Osteoblast (primary cell): Measurements from ENCODE around the gene TMTC1. TPM values are rescaled to one million over a fixed set of nuclear protein-coding genes. Genes with fewer than 3 reads are reported as not detected.

Source experiments
- DNase-seq: peaks from one replicate; pipeline ENCODE4 v3.0.0; 2011; ENCODE audit warnings: low spot score, mixed read lengths; ENCODE audit not compliant: insufficient read length; ENCODE audit errors: missing footprints
- H2AFZ ChIP-seq: 2 replicates; pipeline ENCODE4 v1.6.0; 2011; ENCODE audit warnings: mild to moderate bottlenecking, low read length
- H3K27ac ChIP-seq: 2 replicates; pipeline ENCODE4 v1.5.1; 2011; ENCODE audit warnings: mild to moderate bottlenecking, low read depth, low read length, moderate library complexity
- H3K27me3 ChIP-seq: 2 replicates; pipeline ENCODE4 v1.6.0; 2012; ENCODE audit warnings: mild to moderate bottlenecking, control low read depth, inconsistent platforms, low read length, moderate library complexity; ENCODE audit not compliant: insufficient read depth
- H3K36me3 ChIP-seq: 2 replicates; pipeline ENCODE4 v1.5.1; 2011; ENCODE audit warnings: mild to moderate bottlenecking, low read length, control low read depth, moderate library complexity; ENCODE audit not compliant: insufficient read depth
- H3K4me1 ChIP-seq: 2 replicates; pipeline ENCODE4 v1.5.1; 2011; ENCODE audit warnings: mild to moderate bottlenecking, low read length, control low read depth, moderate library complexity; ENCODE audit not compliant: insufficient read depth
- H3K4me2 ChIP-seq: 2 replicates; pipeline ENCODE4 v1.6.0; 2011; ENCODE audit warnings: mild to moderate bottlenecking, low read length; ENCODE audit not compliant: insufficient read depth
- H3K4me3 ChIP-seq: fragments of 200-600 bp; sonication (generic); 3 replicates; pipeline ENCODE4 v1.5.1; 2012; ENCODE audit warnings: mild to moderate bottlenecking, low read length, inconsistent platforms; ENCODE audit not compliant: insufficient read depth
- H3K79me2 ChIP-seq: 2 replicates; pipeline ENCODE4 v1.6.0; 2012; ENCODE audit warnings: mild to moderate bottlenecking, low read length, control low read depth, inconsistent platforms; ENCODE audit not compliant: insufficient read depth
- H3K9me3 ChIP-seq: 2 replicates; pipeline ENCODE4 v1.5.1; 2011; ENCODE audit warnings: low read depth, low read length, control low read depth
- H4K20me1 ChIP-seq: 2 replicates; pipeline ENCODE4 v1.6.0; 2012; ENCODE audit warnings: mild to moderate bottlenecking, low read length, control low read depth; ENCODE audit not compliant: insufficient read depth
- total RNA-seq: library from RNA; depleted of rRNA; stranded (reverse); fragments of >200 nt; gene quantifications from 2 replicates; pipeline ENCODE4 v1.2.3, GENCODE V29; 2012
- TF ChIP-seq, protein P1 (sequence below): IDR thresholded peaks from 2 replicates; pipeline ENCODE4 v1.5.1; 2011; ENCODE audit warnings: mild to moderate bottlenecking, low read depth, low read length, moderate library complexity; ENCODE audit errors: extremely low read depth

TMTC1 gene
- total RNA-seq, 1 donor: 50.3 TPM

DNA sequence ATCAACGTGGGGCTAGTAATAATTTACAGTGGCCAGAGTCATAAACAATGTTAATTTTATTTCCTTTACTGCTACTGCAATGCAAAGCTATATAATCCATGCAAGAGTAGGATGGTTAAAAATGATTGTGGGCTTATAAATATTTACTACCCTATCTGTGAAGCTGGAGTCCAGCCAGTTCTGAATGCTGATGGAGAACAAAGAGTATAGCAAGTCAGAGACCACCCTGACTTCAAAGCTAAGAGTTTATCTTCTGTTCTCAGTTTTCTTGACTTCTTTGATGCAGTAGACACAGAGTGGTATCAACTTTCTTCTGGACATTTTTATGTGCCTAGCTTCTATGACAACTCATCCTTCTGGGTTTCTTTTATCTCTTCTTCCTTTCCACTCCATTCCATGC is 252.3 kb downstream of the TMTC1 start:
- Histone ChIP-seq H3K4me2 (no peak overlapping the region), H3K79me2 (no peaks in the 10 kb centered on the region), H4K20me1 (no peaks in the 10 kb centered on the region), H3K4me3 (no peak overlapping the region), H2AFZ (no peak overlapping the region), H3K4me1 (no peaks in the 10 kb centered on the region), H3K27ac (no peak overlapping the region), H3K27me3 (no peaks in the 10 kb centered on the region), H3K36me3 (no peaks in the 10 kb centered on the region), H3K9me3 (no peaks in the 10 kb centered on the region)
- TF ChIP-seq, protein P1, sequence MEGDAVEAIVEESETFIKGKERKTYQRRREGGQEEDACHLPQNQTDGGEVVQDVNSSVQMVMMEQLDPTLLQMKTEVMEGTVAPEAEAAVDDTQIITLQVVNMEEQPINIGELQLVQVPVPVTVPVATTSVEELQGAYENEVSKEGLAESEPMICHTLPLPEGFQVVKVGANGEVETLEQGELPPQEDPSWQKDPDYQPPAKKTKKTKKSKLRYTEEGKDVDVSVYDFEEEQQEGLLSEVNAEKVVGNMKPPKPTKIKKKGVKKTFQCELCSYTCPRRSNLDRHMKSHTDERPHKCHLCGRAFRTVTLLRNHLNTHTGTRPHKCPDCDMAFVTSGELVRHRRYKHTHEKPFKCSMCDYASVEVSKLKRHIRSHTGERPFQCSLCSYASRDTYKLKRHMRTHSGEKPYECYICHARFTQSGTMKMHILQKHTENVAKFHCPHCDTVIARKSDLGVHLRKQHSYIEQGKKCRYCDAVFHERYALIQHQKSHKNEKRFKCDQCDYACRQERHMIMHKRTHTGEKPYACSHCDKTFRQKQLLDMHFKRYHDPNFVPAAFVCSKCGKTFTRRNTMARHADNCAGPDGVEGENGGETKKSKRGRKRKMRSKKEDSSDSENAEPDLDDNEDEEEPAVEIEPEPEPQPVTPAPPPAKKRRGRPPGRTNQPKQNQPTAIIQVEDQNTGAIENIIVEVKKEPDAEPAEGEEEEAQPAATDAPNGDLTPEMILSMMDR: no peak
- no peak for DNase-seq

DNA sequence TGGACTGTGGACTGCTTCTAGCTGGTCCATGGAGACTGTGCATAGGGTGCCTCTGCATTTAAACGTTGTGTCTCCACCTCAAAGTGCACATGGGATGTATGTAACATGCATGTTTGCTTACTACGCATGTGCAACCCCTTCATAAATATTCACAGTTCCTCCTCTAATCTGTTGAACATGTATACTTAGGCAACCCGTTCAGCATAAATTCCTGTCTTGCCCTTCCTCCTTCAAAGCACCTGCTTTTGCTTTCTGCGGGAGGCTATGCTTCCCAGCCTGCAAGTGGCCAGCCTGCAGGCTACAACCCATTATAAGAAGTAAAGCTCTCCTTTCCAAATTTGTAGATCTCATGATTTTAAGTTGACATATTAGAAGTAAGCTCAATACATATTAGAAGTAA is 253.3 kb downstream of the TMTC1 start:
- H4K20me1 ChIP-seq: no peaks in the 10 kb centered on the region
- H3K79me2 ChIP-seq: no peaks in the 10 kb centered on the region
- no peaks in the 10 kb centered on the region for H3K27me3 ChIP-seq
- no peak overlapping the region for H3K4me3 ChIP-seq
- H2AFZ ChIP-seq: no peak overlapping the region
- no peaks in the 10 kb centered on the region for H3K4me1 ChIP-seq
- no peak for DNase-seq
- TF ChIP-seq, protein P1: no peak
- H3K4me2 ChIP-seq: no peak overlapping the region
- no peaks in the 10 kb centered on the region for H3K36me3 ChIP-seq
- no peak overlapping the region for H3K27ac ChIP-seq
- H3K9me3 ChIP-seq: no peaks in the 10 kb centered on the region

DNA sequence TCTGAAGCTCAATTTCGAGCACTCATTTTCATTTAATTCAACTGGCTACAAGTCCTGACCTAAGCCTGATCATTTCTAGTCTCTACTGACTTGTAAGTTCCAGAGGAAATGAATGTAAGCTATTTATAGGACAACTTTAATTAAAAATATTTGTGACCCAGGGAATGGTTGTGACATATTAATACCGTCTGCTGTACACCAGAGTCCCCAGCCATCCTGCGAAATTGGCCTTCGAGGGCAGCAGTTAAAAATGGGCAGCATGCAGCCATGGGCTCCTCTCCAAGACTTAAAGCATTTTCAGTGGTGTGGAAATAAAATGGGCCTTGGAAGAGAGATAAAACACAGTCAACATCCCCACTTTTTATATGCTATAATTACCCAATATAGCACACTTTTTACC is 255.6 kb downstream of the TMTC1 start:
- no peak overlapping the region for H2AFZ ChIP-seq
- H3K9me3 ChIP-seq: no peaks in the 10 kb centered on the region
- H3K79me2 ChIP-seq: no peaks in the 10 kb centered on the region
- no peak for DNase-seq
- H3K27ac ChIP-seq: no peak overlapping the region
- H3K4me1 ChIP-seq: no peaks in the 10 kb centered on the region
- no peaks in the 10 kb centered on the region for H4K20me1 ChIP-seq
- TF ChIP-seq, protein P1: no peak
- H3K36me3 ChIP-seq: no peaks in the 10 kb centered on the region
- no peaks in the 10 kb centered on the region for H3K27me3 ChIP-seq
- no peak overlapping the region for H3K4me2 ChIP-seq
- no peak overlapping the region for H3K4me3 ChIP-seq

DNA sequence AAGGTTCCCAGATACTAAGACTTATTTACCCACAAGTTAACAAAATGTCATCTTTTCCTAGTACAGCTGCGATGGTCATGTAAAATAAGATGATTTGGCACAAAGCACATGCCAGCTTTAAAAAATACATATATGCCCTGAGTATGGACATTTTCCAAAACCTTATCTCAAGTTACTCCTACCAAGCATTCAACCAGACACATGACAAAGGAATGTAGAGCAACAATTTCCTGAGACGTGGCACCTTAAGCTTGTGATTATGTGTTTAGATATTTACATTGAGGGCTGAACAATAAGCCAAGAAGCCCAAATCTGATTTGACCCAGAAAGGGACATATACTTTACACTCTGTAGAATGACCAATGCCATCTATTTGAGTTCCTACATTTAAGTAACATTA is 261.8 kb downstream of the TMTC1 start:
- no peak for DNase-seq
- Histone ChIP-seq H3K4me1 (no peaks in the 10 kb centered on the region), H3K36me3 (no peaks in the 10 kb centered on the region), H3K79me2 (no peaks in the 10 kb centered on the region), H2AFZ (no peak overlapping the region), H3K4me2 (no peak overlapping the region), H3K9me3 (no peaks in the 10 kb centered on the region), H3K4me3 (no peak overlapping the region), H3K27me3 (no peaks in the 10 kb centered on the region), H3K27ac (no peak overlapping the region), H4K20me1 (no peaks in the 10 kb centered on the region)
- TF ChIP-seq, protein P1: no peak
